ENCODE results near the gene TBCD. TPM values are rescaled to one million over a fixed set of nuclear protein-coding genes. Genes with fewer than 3 reads are reported as not detected.

Gene TBCD
- 117 and 122 TPM in 2 replicates for total RNA-seq

DNA sequence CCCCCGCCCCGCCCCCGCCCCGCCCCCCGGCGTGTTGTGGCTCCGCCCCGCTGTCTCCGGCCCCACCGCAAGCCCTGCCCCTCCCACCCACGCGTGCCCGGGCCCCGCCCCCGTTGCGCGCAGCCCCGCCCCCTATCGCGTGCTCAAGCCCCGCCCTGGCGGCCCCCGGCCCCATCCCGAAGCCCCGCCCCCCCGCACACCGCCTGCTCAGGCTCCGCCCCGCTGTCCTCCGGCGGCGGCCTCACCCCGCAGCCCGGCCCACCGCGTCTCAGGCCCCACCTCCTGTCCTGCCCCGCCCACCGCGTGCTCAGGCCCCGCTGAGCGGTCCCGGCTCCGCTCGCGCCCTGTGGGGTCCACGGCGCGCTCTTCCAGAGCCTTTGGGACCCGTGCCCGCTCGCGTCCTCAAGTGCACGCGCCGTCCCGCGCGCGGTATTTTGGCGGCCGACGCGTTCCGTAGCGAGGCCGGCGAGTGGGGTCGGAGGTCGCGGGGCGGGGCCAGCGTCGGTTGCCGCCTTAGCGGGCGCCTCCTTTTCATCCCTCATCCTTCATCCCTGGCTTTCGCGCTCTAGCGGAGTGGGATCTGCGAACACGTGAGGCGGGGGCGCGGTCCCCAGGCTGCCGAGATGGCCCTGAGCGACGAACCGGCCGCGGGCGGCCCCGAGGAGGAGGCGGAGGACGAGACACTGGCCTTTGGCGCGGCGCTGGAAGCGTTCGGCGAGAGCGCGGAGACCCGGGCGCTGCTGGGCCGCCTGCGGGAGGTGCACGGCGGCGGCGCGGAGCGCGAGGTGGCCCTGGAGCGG lies at the start of gene TBCD:
TSS of gene TBCD (plus strand) at position 495 of the 800 bp plus-strand sequence. CDS start at position 624, 129 bp downstream.
- H3K36me3 Mint-ChIP-seq (ENCODE audit: low read depth) = peaks cover 7% of the 10 kb centered on the region
- H3K27ac Mint-ChIP-seq = peak within 1 kb of the TSS; percentile 87
- H3K9me3 Mint-ChIP-seq = no peaks in the 10 kb centered on the region
- DNase-seq = peak; percentile 96
- peaks cover 24% of the 10 kb centered on the region for H3K4me1 Mint-ChIP-seq
- H3K4me3 Mint-ChIP-seq = peak within 1 kb of the TSS; percentile 93
- intact Hi-C loops (cut with micrococcal nuclease) = loop anchor here (1.0 to 10.0 kb wide), 4 partner anchors 35 to 297 kb away; partner anchors contain the start of genes CYBC1, FN3KRP, NARF and RAB40B
- no peaks in the 10 kb centered on the region for H3K27me3 Mint-ChIP-seq

DNA sequence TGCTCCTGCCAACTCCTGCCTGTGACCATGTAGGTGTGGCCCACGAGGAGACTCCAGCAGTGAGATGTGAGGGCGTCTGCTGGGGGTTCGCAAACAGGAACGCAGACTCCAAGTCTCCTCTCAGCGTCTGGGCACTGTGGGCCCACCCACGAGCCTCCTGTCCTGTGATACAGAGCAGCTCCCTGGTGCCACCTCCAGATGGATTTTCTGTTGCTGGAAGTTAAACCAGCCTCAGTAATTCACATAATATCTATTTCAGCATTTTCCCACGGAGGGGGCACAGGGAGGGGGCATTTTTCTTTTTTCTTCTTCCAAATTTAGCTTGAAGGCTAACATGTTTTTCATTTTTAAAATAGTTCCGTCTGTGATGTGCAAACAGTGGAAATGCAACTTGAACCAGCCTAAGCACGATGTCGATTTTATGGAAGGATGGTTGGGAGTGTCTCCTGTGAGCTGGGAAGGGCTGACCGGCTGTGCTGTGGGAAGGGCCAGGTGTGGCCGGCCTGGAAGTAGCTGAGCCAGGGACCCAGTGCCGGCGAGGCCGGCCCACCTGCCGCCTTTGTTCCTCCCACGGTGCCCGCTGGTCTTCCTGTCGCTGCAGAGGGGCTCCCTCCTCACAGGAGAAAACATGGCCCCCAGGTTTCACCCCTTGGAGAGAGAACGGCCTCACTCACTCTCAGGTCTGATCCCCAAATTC lies 49.5 kb upstream of the TBCD start:
- no peak for DNase-seq
- peaks cover 2% of the 10 kb centered on the region for H3K4me1 Mint-ChIP-seq
- intact Hi-C loops (cut with micrococcal nuclease) = no loop called here
- no peak overlapping the region for H3K4me3 Mint-ChIP-seq
- peaks cover 3% of the 10 kb centered on the region for H3K27me3 Mint-ChIP-seq
- no peak overlapping the region for H3K27ac Mint-ChIP-seq
- no peaks in the 10 kb centered on the region for H3K36me3 Mint-ChIP-seq (ENCODE audit: low read depth)
- H3K9me3 Mint-ChIP-seq = no peaks in the 10 kb centered on the region

DNA sequence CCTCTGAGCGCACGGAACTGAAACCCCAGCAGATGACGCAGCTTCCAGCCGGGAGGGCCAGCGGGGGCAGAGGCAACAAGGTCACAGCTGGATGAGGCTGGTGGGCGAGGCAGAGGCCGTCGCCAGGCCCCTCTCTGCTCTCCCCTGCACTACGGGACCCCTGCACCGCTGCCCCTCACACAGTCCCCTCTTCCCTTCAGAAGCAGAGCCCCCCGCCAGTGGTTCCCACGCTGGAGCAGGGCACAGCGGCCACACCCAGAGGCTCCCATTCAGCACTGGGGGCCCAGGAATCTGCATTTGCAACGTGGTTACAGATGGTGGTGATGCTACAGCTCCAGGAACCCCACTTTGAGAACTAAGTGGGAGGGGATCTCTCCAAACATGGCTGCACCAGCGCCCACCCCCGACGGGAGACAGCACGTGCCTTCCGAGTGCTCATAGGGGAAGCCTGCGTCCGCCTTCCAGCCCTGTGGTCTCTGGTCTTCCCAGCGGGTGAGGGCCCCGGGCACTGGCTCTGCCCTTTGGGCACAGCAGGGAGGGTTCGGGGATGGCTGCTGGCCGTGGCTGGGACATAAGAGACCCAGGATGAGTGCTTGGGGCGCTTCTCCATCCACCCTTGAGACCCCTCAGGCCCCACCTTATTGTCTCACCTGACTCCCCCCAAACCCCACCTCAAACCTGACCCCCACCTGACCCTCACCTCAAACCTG lies 48.7 kb upstream of the TBCD start:
- Mint-ChIP-seq H3K4me3 (no peak overlapping the region), H3K27me3 (peaks cover 3% of the 10 kb centered on the region), H3K36me3 (ENCODE audit: low read depth) (no peaks in the 10 kb centered on the region), H3K4me1 (peaks cover 2% of the 10 kb centered on the region), H3K9me3 (no peaks in the 10 kb centered on the region), H3K27ac (no peak overlapping the region)
- intact Hi-C loops (cut with micrococcal nuclease) = no loop called here
- DNase-seq = no peak

DNA sequence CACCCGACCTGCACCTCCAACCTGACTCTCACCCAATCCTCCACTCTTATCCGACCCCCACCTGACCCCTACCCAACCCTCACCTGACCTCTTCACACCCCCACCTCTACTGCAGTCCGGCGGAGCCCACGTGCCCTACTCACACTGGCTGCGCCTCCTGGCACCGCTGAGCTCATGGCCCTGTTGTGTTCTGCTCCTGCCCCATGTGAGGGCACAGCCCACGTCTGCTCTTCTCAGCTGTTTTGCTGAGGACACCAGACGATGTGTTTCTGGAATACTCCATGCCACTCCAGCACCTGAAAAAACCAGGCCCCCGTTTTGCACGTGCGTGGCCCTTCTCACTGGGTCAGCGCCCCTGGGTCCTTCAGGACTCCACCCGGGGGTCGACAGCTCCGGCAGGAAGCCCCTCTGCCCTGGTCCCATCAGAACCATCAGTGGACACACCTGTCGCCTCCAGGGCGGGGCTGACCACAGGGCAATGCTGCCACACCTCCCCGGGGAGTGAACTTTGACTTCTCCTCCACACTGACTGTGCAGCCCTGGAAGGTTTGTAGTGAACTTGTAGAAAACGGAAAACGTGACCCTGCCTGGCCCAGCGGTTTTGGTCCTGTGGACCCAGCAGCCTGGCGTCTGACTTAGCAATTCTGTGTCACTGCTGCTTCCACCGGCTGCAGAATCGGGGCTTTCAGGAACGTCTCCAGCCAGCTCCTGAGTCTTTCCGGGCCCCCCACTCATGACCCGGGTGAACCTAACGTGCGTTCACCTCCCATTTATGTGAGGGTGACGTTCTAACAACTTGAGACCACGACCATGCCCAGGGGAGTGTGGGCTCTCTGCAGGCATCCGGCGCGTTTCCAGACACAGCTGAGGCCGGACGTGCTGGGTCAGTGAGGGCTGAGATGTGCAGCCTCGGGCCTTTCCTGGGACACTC lies 47.7 kb upstream of the TBCD start:
- H3K27ac Mint-ChIP-seq = peak overlapping the region; percentile 54
- no peak overlapping the region for H3K4me3 Mint-ChIP-seq
- peaks cover 3% of the 10 kb centered on the region for H3K27me3 Mint-ChIP-seq
- peaks cover under 1% of the 10 kb centered on the region for H3K4me1 Mint-ChIP-seq
- H3K9me3 Mint-ChIP-seq = no peaks in the 10 kb centered on the region
- H3K36me3 Mint-ChIP-seq (ENCODE audit: low read depth) = no peaks in the 10 kb centered on the region
- intact Hi-C loops (cut with micrococcal nuclease) = no loop called here
- no peak for DNase-seq

DNA sequence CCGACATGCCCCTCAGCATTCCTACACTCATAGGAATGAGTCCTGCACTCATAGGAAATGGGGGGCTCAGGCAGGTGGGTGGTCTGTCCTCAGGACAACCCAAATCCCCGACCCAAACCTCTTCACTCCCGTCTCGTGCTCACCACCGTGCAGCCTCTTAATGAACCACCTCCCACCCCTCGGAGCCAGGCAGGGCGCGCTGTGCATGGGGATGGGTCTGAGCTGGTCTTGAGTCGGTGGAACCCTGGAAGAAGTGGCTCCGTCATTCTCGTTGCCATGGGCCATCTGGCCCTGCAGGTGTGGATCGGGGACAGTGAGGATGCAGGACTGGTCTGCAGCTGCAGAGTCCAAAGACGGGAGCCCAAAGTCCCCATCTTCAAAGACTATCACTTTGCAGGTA lies 47.0 kb upstream of the TBCD start:
- intact Hi-C loops (cut with micrococcal nuclease) = no loop called here
- no peaks in the 10 kb centered on the region for H3K27me3 Mint-ChIP-seq
- no peak for DNase-seq

DNA sequence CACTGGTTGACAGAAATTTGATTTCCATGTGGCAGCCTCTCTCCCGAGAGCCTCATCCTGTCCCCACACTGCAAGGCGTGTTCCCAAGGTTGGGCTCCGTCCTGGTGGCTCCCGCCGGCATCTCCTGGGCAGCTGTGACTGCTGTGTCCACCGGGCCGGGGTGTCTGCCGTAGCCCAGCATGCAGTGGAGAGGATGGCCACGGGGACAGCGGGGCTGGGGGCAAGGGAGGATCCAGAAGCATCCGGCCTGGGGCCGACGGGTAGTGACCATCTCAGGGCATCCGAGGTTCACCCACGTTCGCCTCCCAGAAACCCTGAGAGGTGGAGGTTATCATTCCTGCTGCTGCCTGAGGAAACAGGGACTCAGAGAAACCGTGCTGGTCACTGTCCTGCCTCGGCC lies 46.1 kb upstream of the TBCD start:
- intact Hi-C loops (cut with micrococcal nuclease) = no loop called here
- no peaks in the 10 kb centered on the region for H3K27me3 Mint-ChIP-seq
- H3K9me3 Mint-ChIP-seq = no peaks in the 10 kb centered on the region
- no peaks in the 10 kb centered on the region for H3K4me1 Mint-ChIP-seq
- no peak overlapping the region for H3K4me3 Mint-ChIP-seq
- no peak for DNase-seq
- no peak overlapping the region for H3K27ac Mint-ChIP-seq
- H3K36me3 Mint-ChIP-seq (ENCODE audit: low read depth) = no peaks in the 10 kb centered on the region

More for the DNA sequence above, 47.0 kb upstream of the TBCD start:
- H3K4me1 Mint-ChIP-seq = no peaks in the 10 kb centered on the region
- H3K9me3 Mint-ChIP-seq = no peaks in the 10 kb centered on the region
- H3K36me3 Mint-ChIP-seq (ENCODE audit: low read depth) = no peaks in the 10 kb centered on the region
- H3K27ac Mint-ChIP-seq = no peak overlapping the region
- H3K4me3 Mint-ChIP-seq = no peak overlapping the region

DNA sequence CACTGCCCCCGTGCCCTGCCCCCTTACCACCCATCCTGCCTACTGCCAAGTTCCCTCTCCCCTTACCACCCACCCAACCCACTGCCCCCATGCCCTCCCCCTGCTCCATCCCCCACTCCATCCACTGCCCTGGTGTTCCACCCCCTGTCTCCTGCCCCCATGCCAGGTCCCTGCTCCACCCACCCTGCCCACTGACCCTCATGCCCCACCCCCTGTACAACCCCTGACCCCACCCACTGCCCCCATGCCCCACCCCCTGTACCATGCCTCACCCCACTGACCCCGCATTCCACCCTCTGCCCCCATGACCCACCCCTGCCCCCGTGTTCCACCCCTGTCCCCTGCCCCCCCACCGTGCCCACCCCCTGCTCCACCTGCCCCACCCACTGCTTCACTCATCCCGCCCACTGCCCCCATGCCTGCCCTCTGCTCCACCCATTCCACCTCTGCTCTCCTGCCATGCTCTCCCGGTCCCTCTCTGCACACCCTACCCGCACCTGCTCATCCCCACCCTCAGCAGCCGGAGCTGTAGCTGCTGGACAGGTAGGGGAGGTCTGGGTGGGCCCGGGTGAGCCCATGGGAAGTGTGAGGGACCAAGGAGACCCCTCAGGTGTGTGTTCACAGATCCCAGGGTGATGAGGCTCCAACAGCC lies 42.7 kb upstream of the TBCD start:
- no peaks in the 10 kb centered on the region for H3K4me1 Mint-ChIP-seq
- no peaks in the 10 kb centered on the region for H3K9me3 Mint-ChIP-seq
- no peak overlapping the region for H3K27ac Mint-ChIP-seq
- no peaks in the 10 kb centered on the region for H3K36me3 Mint-ChIP-seq (ENCODE audit: low read depth)
- H3K27me3 Mint-ChIP-seq = no peaks in the 10 kb centered on the region
- H3K4me3 Mint-ChIP-seq = no peak overlapping the region
- intact Hi-C loops (cut with micrococcal nuclease) = no loop called here
- DNase-seq = no peak

DNA sequence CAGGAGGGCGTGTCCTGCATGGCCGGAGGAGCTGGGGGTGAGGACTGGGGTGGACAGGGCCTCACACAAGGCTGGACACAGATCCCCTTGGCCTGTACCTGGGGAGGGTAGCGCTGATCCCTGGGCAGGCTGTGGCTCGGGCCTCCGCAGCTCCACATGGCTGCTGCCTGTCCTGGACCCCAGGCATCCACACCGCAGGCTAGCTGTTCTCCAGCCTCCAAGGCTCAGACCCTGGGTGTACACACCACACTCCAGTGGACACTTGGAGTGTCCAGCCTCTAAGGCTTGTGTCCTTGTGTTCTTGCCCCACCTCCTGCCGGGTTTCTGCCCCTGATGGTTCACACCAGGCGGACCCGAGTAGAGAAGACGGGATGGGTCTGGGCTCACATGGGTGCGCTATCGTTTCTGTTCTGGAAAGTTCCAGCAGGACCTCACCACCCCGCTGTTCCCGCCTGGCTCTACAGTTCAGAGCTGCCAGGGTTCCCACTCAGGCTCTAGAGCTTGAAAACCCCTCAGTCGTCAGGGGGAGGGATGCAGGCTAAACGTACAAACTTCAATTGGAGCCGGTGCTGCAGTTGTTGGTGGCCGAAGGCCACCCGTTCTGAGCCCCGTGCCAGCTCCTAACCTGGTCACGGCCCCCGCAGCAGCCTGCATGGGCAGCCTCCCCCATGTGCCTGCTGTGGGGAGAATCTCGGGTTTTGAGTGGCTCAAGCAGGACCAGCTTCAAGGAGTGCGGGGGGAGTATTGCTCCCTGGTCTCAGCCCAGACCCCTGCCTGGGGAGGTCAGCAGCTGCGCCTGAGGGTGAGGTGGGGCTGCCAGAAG lies 42.0 kb upstream of the TBCD start:
- H3K4me1 Mint-ChIP-seq = no peaks in the 10 kb centered on the region
- no peak overlapping the region for H3K4me3 Mint-ChIP-seq
- no peaks in the 10 kb centered on the region for H3K27me3 Mint-ChIP-seq
- DNase-seq = no peak
- H3K9me3 Mint-ChIP-seq = no peaks in the 10 kb centered on the region
- intact Hi-C loops (cut with micrococcal nuclease) = no loop called here
- no peak overlapping the region for H3K27ac Mint-ChIP-seq
- H3K36me3 Mint-ChIP-seq (ENCODE audit: low read depth) = no peaks in the 10 kb centered on the region

DNA sequence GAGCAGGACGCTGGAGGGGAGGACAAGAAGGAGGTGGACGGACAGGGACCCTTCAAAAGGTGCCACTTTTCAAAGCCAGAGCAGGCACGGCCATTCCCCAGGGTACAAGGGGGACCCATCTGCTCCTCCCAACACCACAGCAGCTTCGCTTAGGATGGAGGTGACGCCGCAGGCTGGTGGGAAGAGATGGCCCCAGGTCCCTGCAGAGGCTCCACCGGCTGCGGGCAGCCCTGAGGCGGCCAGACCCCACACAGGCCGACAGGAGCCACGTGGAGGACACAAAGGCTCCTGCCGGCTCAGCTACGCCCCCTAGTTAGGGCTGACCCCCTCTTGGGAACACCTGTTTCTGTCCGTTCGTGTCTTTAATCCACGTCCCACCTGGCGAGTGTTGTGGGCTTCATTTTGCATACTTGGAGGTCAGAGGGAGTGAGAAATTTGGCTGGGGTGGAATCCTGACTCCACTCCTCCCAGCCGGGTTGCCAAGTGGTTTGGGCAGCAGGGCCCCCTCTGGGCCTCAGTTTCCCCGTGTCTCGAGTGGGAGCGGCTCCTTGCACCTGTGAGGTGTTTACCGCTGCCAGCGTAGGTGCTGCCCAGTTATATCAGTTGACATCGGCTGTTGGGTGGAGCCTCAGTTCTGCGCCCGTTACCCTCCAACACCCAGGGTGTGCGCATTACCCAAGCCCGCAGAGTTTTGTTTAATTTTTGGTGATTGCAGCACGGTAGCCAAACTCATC lies 41.2 kb upstream of the TBCD start:
- no peak for DNase-seq
- Mint-ChIP-seq H3K27me3 (no peaks in the 10 kb centered on the region), H3K36me3 (ENCODE audit: low read depth) (no peaks in the 10 kb centered on the region), H3K9me3 (no peaks in the 10 kb centered on the region), H3K27ac (no peak overlapping the region), H3K4me3 (no peak overlapping the region), H3K4me1 (peaks cover under 1% of the 10 kb centered on the region)
- intact Hi-C loops (cut with micrococcal nuclease) = no loop called here

DNA sequence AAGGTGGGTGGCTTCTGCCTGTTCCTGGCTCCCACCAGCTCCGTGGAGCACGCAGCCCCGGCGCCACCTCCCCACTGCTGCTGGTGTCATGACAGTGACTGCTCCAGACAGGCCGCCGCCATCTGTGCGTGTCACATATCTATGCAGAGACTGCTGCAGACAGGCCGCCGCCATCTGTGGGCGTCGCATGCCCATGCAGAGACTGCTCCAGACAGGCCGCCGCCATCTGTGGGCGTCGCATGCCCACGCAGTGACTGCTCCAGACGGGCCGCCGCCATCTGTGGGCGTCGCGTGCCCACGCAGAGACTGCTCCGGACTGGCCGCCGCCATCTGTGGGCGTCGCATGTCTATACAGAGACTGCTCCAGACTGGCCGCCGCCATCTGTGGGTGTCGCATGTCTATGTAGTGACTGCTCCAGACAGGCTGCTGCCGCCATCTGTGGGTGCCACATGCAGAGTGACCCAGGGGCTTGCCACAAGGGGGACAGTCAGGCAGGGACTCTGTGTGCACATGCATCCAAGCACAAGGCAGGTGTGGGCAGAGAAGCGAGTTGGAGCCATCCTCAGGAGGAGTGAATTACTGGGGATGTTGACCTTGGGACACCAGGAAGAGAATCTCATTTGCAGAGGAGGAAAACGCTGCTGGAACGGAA lies 38.7 kb upstream of the TBCD start:
- peaks cover 6% of the 10 kb centered on the region for H3K36me3 Mint-ChIP-seq (ENCODE audit: low read depth)
- H3K9me3 Mint-ChIP-seq = no peaks in the 10 kb centered on the region
- intact Hi-C loops (cut with micrococcal nuclease) = no loop called here
- H3K4me3 Mint-ChIP-seq = no peak overlapping the region
- peak overlapping the region; percentile 35 for H3K27ac Mint-ChIP-seq
- no peak for DNase-seq
- no peaks in the 10 kb centered on the region for H3K27me3 Mint-ChIP-seq
- H3K4me1 Mint-ChIP-seq = peaks cover 16% of the 10 kb centered on the region

DNA sequence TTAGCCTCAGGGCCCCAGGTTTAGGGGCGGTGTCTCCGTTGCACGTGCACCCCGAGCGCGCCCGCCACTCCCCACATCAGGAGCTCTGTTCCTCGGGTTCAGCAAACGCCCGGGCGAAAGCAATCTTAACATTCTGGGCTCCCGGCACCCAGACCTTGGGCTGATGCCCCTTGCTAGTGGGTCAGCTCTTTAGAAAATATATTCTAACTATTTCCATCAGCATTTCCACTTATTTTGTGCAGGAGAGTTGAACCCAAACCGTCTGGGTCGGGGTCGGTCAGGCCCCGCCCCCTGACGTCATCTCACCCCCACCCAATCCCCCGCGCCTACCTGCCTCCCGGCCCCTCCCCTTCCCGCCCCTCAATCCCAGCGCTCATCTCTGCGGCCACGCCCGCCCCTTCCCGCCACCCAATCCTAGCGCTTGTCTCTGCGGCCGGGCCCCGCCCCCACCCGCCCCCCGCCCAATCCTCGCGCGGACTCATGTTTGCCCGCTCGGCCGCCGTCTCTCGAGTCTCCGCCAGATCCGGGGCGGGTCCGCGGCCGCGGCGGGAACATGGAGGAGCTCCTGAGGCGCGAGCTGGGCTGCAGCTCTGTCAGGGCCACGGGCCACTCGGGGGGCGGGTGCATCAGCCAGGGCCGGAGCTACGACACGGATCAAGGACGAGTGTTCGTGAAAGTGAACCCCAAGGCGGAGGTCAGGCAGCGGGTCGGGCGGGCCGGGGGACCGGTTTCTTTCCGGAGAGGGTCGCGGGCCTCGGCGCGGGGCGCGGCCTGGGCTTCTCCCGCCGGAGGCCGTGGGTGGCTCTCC lies 35.5 kb upstream of the TBCD start, which contains the start of gene FN3KRP:
TSS of gene FN3KRP (plus strand) at position 504 of the 808 bp plus-strand sequence. CDS start at position 554, 50 bp downstream.
- Mint-ChIP-seq H3K36me3 (ENCODE audit: low read depth) (peaks cover 16% of the 10 kb centered on the region), H3K4me1 (peaks cover 19% of the 10 kb centered on the region), H3K27ac (peak within 1 kb of the TSS; percentile 90), H3K9me3 (no peaks in the 10 kb centered on the region), H3K4me3 (peak within 1 kb of the TSS; percentile 95), H3K27me3 (no peaks in the 10 kb centered on the region)
- intact Hi-C loops (cut with micrococcal nuclease) = loop anchor here (1.0 kb wide), 2 partner anchors 18 to 36 kb away; partner anchors contain the start of genes RAB40B and TBCD
- DNase-seq = peak; percentile 97
